Gastrocnemius medialis (tissue), 4 donors: ENCODE measurements around the gene PROK2.

Experiments used
- CTCF ChIP-seq, 5 experiments: fragments of 450-650 bp in 3 of 5; fragments of 200-600 bp in 2 of 5; sonication (generic) in 2 of 5; IDR thresholded peaks in 4 of 5; conservative IDR thresholded peaks in 1 of 5; 1 replicate in 4 of 5; 2 replicates in 1 of 5; pipeline ENCODE4 v1.5.1; 2016 to 2019; ENCODE audit warnings: antibody characterized with exemption in 5 of 5, mild to moderate bottlenecking in 3 of 5, moderate library complexity in 3 of 5
- POLR2A ChIP-seq, 2 donors: fragments of 450-650 bp; IDR thresholded peaks; one replicate each; pipeline ENCODE4 v1.6.1; 2017; ENCODE audit warnings: antibody characterized with exemption in 2 of 2, mild to moderate bottlenecking in 2 of 2, moderate library complexity in 2 of 2

DNA sequence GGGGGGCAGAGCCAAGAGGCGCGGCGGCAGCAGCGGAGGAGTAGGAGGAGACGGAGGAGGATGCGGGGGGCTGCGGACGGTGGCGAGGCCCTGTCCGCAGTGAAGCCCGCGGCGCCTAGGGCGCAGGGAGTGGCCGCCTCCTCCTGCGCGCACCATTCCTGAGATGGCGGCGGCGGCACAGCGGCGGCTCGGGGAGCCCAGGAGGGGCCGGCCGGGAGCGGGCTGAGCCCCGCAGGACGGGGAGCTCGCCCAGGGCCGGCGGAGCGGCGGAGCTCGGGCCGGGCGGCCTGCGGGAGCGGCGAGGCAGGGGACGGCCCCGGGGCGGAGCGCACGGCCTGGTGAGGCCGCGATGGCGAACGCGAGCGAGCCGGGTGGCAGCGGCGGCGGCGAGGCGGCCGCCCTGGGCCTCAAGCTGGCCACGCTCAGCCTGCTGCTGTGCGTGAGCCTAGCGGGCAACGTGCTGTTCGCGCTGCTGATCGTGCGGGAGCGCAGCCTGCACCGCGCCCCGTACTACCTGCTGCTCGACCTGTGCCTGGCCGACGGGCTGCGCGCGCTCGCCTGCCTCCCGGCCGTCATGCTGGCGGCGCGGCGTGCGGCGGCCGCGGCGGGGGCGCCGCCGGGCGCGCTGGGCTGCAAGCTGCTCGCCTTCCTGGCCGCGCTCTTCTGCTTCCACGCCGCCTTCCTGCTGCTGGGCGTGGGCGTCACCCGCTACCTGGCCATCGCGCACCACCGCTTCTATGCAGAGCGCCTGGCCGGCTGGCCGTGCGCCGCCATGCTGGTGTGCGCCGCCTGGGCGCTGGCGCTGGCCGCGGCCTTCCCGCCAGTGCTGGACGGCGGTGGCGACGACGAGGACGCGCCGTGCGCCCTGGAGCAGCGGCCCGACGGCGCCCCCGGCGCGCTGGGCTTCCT, 31.0 kb downstream of the PROK2 start, which contains the start of gene GPR27:
- TF ChIP-seq CTCF (IDR thresholded peaks at IDR 0.05 in 4 of 5, conservative IDR thresholded peaks at IDR 0.05 in 1 of 5) (no peak), POLR2A (IDR thresholded peaks at IDR 0.05) (no peak)
